GM12878 (cell line): ENCODE data around the gene AASDH. TPM values are rescaled to one million over a fixed set of nuclear protein-coding genes. Genes with fewer than 3 reads are reported as not detected.

Source experiments
- ATAC-seq: fragments of 200-7000 bp; cut with Tn5 transposase; 3 replicates; pipeline ENCODE4 v1.9.1; 2020; ENCODE audit warnings: mild to moderate bottlenecking, moderate library complexity
- BruUV-seq: library from RNA; stranded (reverse); fragments of 400-500 nt; replicated peaks from 2 replicates; lab custom pipeline; 2021; lab: Mats Ljungman, UMichigan
- CTCF ChIA-PET: fragments of 300-600 bp; sonication (Branson Sonifier 250); formaldehyde crosslinking; extraction: SDS; loops from one replicate; lab custom pipeline; 2021; ENCODE audit warnings: inconsistent platforms; lab: Yijun Ruan, JAX
- POLR2A ChIA-PET: fragments of 350-600 bp; formaldehyde crosslinking; extraction: SDS; loops from one replicate; lab custom pipeline; 2021; ENCODE audit warnings: inconsistent platforms; lab: Charles Lee
- RAD21 ChIA-PET: fragments of 300-600 bp; sonication (Branson Sonifier 250); formaldehyde crosslinking; loops from one replicate; lab custom pipeline; 2023; ENCODE audit warnings: antibody characterized with exemption; ENCODE audit not compliant: unreplicated experiment; lab: Charles Lee
- SMC1A ChIA-PET: fragments of 300-600 bp; sonication (Branson Sonifier 250); formaldehyde crosslinking; loops from one replicate; lab custom pipeline; 2023; ENCODE audit not compliant: unreplicated experiment, uncharacterized antibody; lab: Charles Lee
- DNase-seq: peaks from one replicate; pipeline ENCODE4 v3.0.0-alpha.2; 2011; ENCODE audit warnings: low read depth, low spot score
- FAIRE-seq: peaks from 3 replicates; lab custom pipeline; 2011; peaks lifted over from hg19 to GRCh38; lab: Jason Lieb, UNC
- H2AFZ ChIP-seq: 2 replicates; pipeline ENCODE4 v1.6.0; 2011; ENCODE audit warnings: low read depth, low read length, control low read depth; ENCODE audit not compliant: control insufficient read depth
- H3K27ac ChIP-seq: 2 replicates; pipeline ENCODE4 v1.5.1; 2011; ENCODE audit warnings: control low read depth; ENCODE audit not compliant: control insufficient read depth, insufficient read depth
- H3K27me3 ChIP-seq, 2 experiments: replicated peaks in 1 of 2; 2 replicates each; pipeline versions ENCODE4 v1.6.0 to v1.6.1; 2011; ENCODE audit warnings: low read length in 1 of 2; ENCODE audit not compliant: control insufficient read depth in 2 of 2, insufficient read depth in 2 of 2
- H3K36me3 ChIP-seq, 2 experiments: 2 replicates each; pipeline ENCODE4 v1.5.1; 2011; ENCODE audit warnings: low read length in 1 of 2; ENCODE audit not compliant: control insufficient read depth in 2 of 2, insufficient read depth in 2 of 2
- H3K4me1 ChIP-seq: 2 replicates; pipeline ENCODE4 v1.6.1; 2011; ENCODE audit warnings: mild to moderate bottlenecking, low read length, moderate library complexity, mixed read lengths; ENCODE audit not compliant: control insufficient read depth, insufficient read depth
- H3K4me2 ChIP-seq: 2 replicates; pipeline ENCODE4 v1.6.0; 2011; ENCODE audit warnings: control low read depth; ENCODE audit not compliant: control insufficient read depth, insufficient read depth
- H3K4me3 ChIP-seq: fragments of 200-600 bp; sonication (generic); 2 replicates; pipeline ENCODE4 v1.5.1; 2016
- H3K79me2 ChIP-seq: 2 replicates; pipeline ENCODE4 v1.6.0; 2011; ENCODE audit warnings: low read length; ENCODE audit not compliant: control insufficient read depth, insufficient read depth
- H3K9ac ChIP-seq: 2 replicates; pipeline ENCODE4 v1.8.0; 2011; ENCODE audit warnings: low read length, control low read depth, mixed read lengths; ENCODE audit not compliant: control insufficient read depth, insufficient read depth
- H3K9me3 ChIP-seq: replicated peaks from 3 replicates; pipeline ENCODE4 v1.5.1; 2011; ENCODE audit warnings: mild to moderate bottlenecking, low read length; ENCODE audit not compliant: control insufficient read depth, insufficient read depth
- H4K20me1 ChIP-seq: 2 replicates; pipeline ENCODE4 v1.6.0; 2011; ENCODE audit not compliant: control insufficient read depth, insufficient read depth
- CHD1 ChIP-seq: IDR thresholded peaks from 2 replicates; pipeline ENCODE4 v1.6.1; 2012; ENCODE audit warnings: low read depth, low read length, improper control_type of control experiment
- CHD2 ChIP-seq: IDR thresholded peaks from 2 replicates; pipeline ENCODE4 v1.6.1; 2011; ENCODE audit warnings: low read depth, low read length, improper control_type of control experiment, borderline replicate concordance
- CREM ChIP-seq: IDR thresholded peaks from 2 replicates; pipeline ENCODE4 v1.6.1; 2014; ENCODE audit warnings: antibody characterized with exemption, low read depth
- DPF2 ChIP-seq: fragments of 450-650 bp; IDR thresholded peaks from 2 replicates; pipeline ENCODE4 v1.6.1; 2017; ENCODE audit warnings: mild to moderate bottlenecking
- EED ChIP-seq: sonication (generic); IDR thresholded peaks from 2 replicates; pipeline ENCODE4 v1.6.1; 2016; ENCODE audit warnings: antibody characterized with exemption, low read depth
- EGR1 ChIP-seq, 2 experiments: IDR thresholded peaks; 1 replicate in 1 of 2; 2 replicates in 1 of 2; pipeline ENCODE4 v1.6.1; 2011 to 2012; ENCODE audit warnings: low read depth in 2 of 2, low read length in 2 of 2, borderline replicate concordance in 1 of 2, mild to moderate bottlenecking in 1 of 2, moderate library complexity in 1 of 2
- FOXK2 ChIP-seq: fragments of 450-650 bp; IDR thresholded peaks from 2 replicates; pipeline ENCODE4 v1.6.1; 2017; ENCODE audit warnings: mild to moderate bottlenecking, moderate library complexity
- HCFC1 ChIP-seq: fragments of 150-350 bp; IDR thresholded peaks from 2 replicates; pipeline ENCODE4 v1.6.1; 2014; ENCODE audit warnings: low read length
- JUND ChIP-seq: IDR thresholded peaks from 2 replicates; pipeline ENCODE4 v1.6.1; 2012; ENCODE audit warnings: low read depth, mild to moderate bottlenecking, low read length, improper control_type of control experiment, moderate library complexity
- LARP7 ChIP-seq: fragments of 450-650 bp; IDR thresholded peaks from 2 replicates; pipeline ENCODE4 v1.6.1; 2017; ENCODE audit warnings: mild to moderate bottlenecking
- MEF2A ChIP-seq: IDR thresholded peaks from 2 replicates; pipeline ENCODE4 v1.6.1; 2011; ENCODE audit warnings: low read depth, mild to moderate bottlenecking, low read length, moderate library complexity; ENCODE audit not compliant: insufficient read depth
- MXI1 ChIP-seq: fragments of 150-350 bp; IDR thresholded peaks from 2 replicates; pipeline ENCODE4 v1.6.1; 2011; ENCODE audit warnings: low read depth, mild to moderate bottlenecking, inconsistent platforms, low read length, improper control_type of control experiment
- MYC ChIP-seq: IDR thresholded peaks from 2 replicates; pipeline ENCODE4 v1.6.1; 2011; ENCODE audit warnings: mild to moderate bottlenecking, low read length, moderate library complexity, inconsistent platforms; ENCODE audit not compliant: insufficient read depth, insufficient replicate concordance, insufficient read length, severe bottlenecking
- RELA ChIP-seq: fragments of 450-650 bp; IDR thresholded peaks from 2 replicates; pipeline ENCODE4 v1.8.0; 2014; ENCODE audit warnings: borderline replicate concordance; ENCODE audit not compliant: partially characterized antibody
- ZNF274 ChIP-seq: IDR thresholded peaks from one replicate; pipeline ENCODE4 v1.8.0; 2011; ENCODE audit not compliant: insufficient read length, insufficient read depth
- WGBS: methylation state at CpG from one replicate; pipeline ENCODE4 v1.1.6; 2016; ENCODE audit warnings: low lambda C conversion rate; ENCODE audit not compliant: insufficient replicate concordance, insufficient coverage; ENCODE audit errors: missing lambda C conversion rate; 5-methylcytosine and 5-hydroxymethylcytosine counted together
- in situ Hi-C: fragments of 300-500 bp; cut with MboI; formaldehyde crosslinking; loops from 9 replicates; pipeline ENCODE4 v1.14.3; 2018; ENCODE audit warnings: mixed read lengths
- intact Hi-C: fragments of 100-400 bp; cut with micrococcal nuclease; formaldehyde crosslinking; loops from one replicate; pipeline ENCODE4 v1.14.2; 2022; ENCODE audit not compliant: unreplicated experiment
- polyA plus RNA-seq, 11 experiments: library from polyadenylated mRNA; depleted of rRNA in 4 of 11; unstranded in 6 of 11; stranded (reverse) in 5 of 11; fragments of >200 nt; fragmentation: Nextera tagmentation in 4 of 11; fragmentation: Illumina TruSeq in 1 of 11; extraction: Ambion mirVana in 4 of 11; extraction: Trizol in 1 of 11; gene quantifications; 1 replicate in 1 of 11; 2 replicates in 10 of 11; pipeline versions ENCODE4 v1.2.1 to v1.2.3, GENCODE V29; 2011 to 2016; ENCODE audit warnings: inconsistent platforms in 2 of 11, missing spikeins in 2 of 11, low read depth in 1 of 11
- total RNA-seq, 4 experiments: library from RNA; depleted of rRNA in 3 of 4; stranded (reverse); fragments of >200 nt in 3 of 4; fragmentation: Illumina TruSeq in 1 of 4; extraction: Trizol in 1 of 4; gene quantifications; 2 replicates each; pipeline versions ENCODE4 v1.2.1 to v1.2.3, GENCODE V29; 2013 to 2021
- TF ChIP-seq, protein P1 (sequence below): IDR thresholded peaks from 2 replicates; pipeline ENCODE4 v1.6.1; 2012; ENCODE audit warnings: low read depth, low read length, improper control_type of control experiment
- TF ChIP-seq, protein P2 (sequence below): fragments of 450-650 bp; IDR thresholded peaks from 2 replicates; pipeline ENCODE4 v1.6.1; 2017; ENCODE audit warnings: low read depth, mild to moderate bottlenecking, moderate library complexity

The AASDH gene
- total and polyA plus RNA-seq, 10 of the 15 experiments (the other 5 are each of a cell fraction or from before 2014, with no cell fraction given) = 7.3 to 19.1 (median 11.3) TPM

DNA sequence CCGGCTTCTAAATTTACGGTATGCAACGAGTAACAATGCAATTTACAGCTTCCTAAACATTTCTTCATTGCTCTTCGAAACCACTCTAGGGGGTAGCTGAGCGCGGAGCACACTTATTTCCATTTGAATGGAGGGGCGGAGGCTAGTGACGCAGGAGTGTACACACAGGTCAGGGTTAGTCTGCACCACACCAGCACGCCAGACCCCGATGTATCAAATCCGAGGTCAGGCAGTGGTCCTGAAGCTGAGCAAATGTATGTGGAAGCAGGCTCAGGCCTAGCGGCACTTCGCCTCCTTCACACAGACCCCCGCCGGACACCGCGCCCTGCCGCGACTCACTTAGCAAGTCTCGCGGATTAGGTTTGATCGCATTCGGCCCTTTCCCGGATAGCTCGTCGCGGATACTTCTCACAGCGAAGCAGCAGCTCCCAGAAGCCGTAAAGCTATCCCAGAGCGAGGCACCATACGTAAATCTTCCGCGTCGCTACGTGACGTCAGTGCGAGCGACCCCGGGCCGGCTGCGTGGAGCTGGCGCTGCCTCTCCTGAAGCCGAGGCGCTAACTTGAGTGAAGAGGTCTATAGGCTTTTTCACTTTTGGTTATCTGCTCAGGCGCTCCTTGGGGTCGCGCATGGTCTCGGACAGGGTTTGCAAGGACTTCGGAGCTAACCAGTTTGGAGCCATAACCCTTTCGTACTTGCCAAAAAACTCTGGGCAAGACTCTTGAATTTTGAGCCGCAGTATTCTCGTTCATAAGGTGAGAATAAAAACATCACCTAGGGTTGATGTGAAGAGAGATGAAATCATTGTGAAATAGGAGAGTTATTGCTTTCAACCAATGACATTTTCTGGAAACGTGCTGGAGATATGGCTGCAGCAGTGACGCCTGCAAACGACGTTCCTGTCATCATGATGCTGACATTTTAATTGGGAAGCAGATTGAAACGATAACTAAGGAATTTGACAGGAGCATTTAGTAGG is at the start of gene AASDH (continued):
- 0 out of 2 replicates have a peak, but pooled peaks have one; percentile 26 for TF ChIP-seq MEF2A
- 0 out of 2 replicates have a peak, but pooled peaks have one; percentile 19 for TF ChIP-seq EED
- TF ChIP-seq JUND = no peak
- TF ChIP-seq HCFC1 = peak; percentile 80
- TF ChIP-seq MYC = no peak
- TF ChIP-seq ZNF274 = no peak
- peak; percentile 100 for TF ChIP-seq CREM
- peak; percentile 96 for TF ChIP-seq MXI1

GRCh38 chr4:56435140-56435926 is 48.0 kb upstream of the AASDH start, which contains the start of gene PPAT:
PPAT (minus strand) TSS chr4:56435615; CDS start chr4:56435477, 138 bp downstream.
- H3K4me3 ChIP-seq = peak within 1 kb of the TSS; percentile 90
- FAIRE-seq = peak; percentile 93
- WGBS = under 1% methylated on average over 60 of the region's 61 CpGs
- no peaks in the 10 kb centered on the region for H3K27me3 ChIP-seq
- H3K4me1 ChIP-seq = no peaks in the 10 kb centered on the region
- H3K36me3 ChIP-seq = no peaks in the 10 kb centered on the region; a peak in 1 of 4 replicates
- peak within 1 kb of the TSS; percentile 83 for H3K4me2 ChIP-seq
- SMC1A ChIA-PET = interaction anchor here (0.8 to 4.7 kb wide), 9 partner anchors 11 to 544 kb away, joined by 3 to 48 read pairs (median 8); partner anchors contain the start of genes AASDH, CEP135, NOA1 and POLR2B
- H3K9ac ChIP-seq = peak within 1 kb of the TSS; percentile 93
- RAD21 ChIA-PET = interaction anchor here (1.0 to 4.1 kb wide), 9 partner anchors 11 to 543 kb away, joined by 3 to 41 read pairs (median 13); partner anchors contain the start of genes AASDH, CEP135, NOA1 and POLR2B
- ATAC-seq = peak; percentile 81
- no TSS peak for BruUV-seq
- H4K20me1 ChIP-seq = no peaks in the 10 kb centered on the region; the same call in 1 of the 2 replicates
- H3K27ac ChIP-seq = peak within 1 kb of the TSS; percentile 98
- CTCF ChIA-PET = interaction anchor here (0.6 to 9.0 kb wide), 9 partner anchors 9 to 487 kb away, joined by 3 to 89 read pairs (median 3); partner anchors contain the start of genes AASDH and CEP135
- in situ Hi-C loops = no loop called here
- POLR2A ChIA-PET = interaction anchor here (0.7 to 4.9 kb wide), 16 partner anchors 8 to 889 kb away, joined by 3 to 34 read pairs (median 5); partner anchors contain the start of genes AASDH, NOA1, POLR2B and SRP72
- peaks cover 91% of the 10 kb centered on the region for H3K79me2 ChIP-seq
- no peaks in the 10 kb centered on the region for H3K9me3 ChIP-seq
- peak within 1 kb of the TSS; percentile 100 for H2AFZ ChIP-seq
- intact Hi-C loops = loop anchor here (2.0 to 10.0 kb wide), 3 partner anchors 49 to 891 kb away; partner anchors contain the start of genes AASDH, CLOCK and REST
- peak; percentile 94 for DNase-seq
- peak; percentile 40 for TF ChIP-seq RELA
- peak; percentile 71; the same call in 1 of the 2 replicates for TF ChIP-seq CHD2
- TF ChIP-seq FOXK2 = peak; percentile 96
- TF ChIP-seq DPF2 = 0 out of 2 replicates have a peak, but pooled peaks have one; percentile 32
- TF ChIP-seq LARP7 = peak; percentile 51
- TF ChIP-seq EGR1 (IDR thresholded peaks at IDR 0.05; ENCODE audit: borderline replicate concordance in 1 of 2, low read depth in 2 of 2, low read length in 2 of 2) = peak in 1 of 2 experiments; percentile 88; a peak in 2 of 3 replicates
- TF ChIP-seq, protein P1, sequence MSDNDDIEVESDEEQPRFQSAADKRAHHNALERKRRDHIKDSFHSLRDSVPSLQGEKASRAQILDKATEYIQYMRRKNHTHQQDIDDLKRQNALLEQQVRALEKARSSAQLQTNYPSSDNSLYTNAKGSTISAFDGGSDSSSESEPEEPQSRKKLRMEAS = peak; percentile 92
- TF ChIP-seq CHD1 = peak; percentile 96
- TF ChIP-seq, protein P2, sequence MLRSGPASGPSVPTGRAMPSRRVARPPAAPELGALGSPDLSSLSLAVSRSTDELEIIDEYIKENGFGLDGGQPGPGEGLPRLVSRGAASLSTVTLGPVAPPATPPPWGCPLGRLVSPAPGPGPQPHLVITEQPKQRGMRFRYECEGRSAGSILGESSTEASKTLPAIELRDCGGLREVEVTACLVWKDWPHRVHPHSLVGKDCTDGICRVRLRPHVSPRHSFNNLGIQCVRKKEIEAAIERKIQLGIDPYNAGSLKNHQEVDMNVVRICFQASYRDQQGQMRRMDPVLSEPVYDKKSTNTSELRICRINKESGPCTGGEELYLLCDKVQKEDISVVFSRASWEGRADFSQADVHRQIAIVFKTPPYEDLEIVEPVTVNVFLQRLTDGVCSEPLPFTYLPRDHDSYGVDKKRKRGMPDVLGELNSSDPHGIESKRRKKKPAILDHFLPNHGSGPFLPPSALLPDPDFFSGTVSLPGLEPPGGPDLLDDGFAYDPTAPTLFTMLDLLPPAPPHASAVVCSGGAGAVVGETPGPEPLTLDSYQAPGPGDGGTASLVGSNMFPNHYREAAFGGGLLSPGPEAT = peak; percentile 80
